NB4 (cell line): Measurements from ENCODE around the gene LRMDA.

Experiments
- MYC ChIP-seq: IDR thresholded peaks from 2 replicates; pipeline ENCODE4 v1.6.1; 2011; ENCODE audit warnings: low read depth, low read length
- POLR2A ChIP-seq: IDR thresholded peaks from 2 replicates; pipeline ENCODE4 v1.6.1; 2011; ENCODE audit warnings: mild to moderate bottlenecking; ENCODE audit not compliant: insufficient read length; ENCODE audit errors: extremely low read depth
- TF ChIP-seq, protein P1 (sequence below): IDR thresholded peaks from one replicate; pipeline ENCODE4 v1.5.1; 2012; ENCODE audit warnings: low read depth, low read length
- TF ChIP-seq, protein P2 (sequence below): IDR thresholded peaks from 2 replicates; pipeline ENCODE4 v1.6.1; 2011; ENCODE audit warnings: low read depth, low read length

DNA sequence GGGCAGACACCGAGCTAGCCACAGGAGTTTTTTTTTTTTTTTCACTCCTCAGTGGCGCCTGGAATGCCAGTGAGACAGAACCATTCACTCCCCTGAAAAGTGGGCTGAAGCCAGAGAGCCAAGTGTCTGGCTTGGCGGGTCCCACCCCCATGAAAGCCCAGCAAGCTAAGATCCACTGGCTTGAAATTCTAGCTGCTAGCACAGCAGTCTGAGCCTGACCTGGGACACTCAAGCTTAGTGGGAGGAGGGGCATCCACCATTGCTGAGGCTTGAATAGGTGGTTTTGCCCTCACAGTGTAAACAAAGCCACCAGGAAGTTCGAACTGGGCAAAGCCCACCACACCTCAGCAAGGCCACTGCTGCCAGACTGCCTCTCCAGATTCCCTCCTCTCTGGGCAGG, 144.5 kb downstream of the LRMDA start:
- TF ChIP-seq, protein P1, sequence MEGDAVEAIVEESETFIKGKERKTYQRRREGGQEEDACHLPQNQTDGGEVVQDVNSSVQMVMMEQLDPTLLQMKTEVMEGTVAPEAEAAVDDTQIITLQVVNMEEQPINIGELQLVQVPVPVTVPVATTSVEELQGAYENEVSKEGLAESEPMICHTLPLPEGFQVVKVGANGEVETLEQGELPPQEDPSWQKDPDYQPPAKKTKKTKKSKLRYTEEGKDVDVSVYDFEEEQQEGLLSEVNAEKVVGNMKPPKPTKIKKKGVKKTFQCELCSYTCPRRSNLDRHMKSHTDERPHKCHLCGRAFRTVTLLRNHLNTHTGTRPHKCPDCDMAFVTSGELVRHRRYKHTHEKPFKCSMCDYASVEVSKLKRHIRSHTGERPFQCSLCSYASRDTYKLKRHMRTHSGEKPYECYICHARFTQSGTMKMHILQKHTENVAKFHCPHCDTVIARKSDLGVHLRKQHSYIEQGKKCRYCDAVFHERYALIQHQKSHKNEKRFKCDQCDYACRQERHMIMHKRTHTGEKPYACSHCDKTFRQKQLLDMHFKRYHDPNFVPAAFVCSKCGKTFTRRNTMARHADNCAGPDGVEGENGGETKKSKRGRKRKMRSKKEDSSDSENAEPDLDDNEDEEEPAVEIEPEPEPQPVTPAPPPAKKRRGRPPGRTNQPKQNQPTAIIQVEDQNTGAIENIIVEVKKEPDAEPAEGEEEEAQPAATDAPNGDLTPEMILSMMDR, result no peak
- TF ChIP-seq MYC (no peak), POLR2A (no peak)
- TF ChIP-seq, protein P2, sequence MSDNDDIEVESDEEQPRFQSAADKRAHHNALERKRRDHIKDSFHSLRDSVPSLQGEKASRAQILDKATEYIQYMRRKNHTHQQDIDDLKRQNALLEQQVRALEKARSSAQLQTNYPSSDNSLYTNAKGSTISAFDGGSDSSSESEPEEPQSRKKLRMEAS, result no peak
